ENCODE data around the gene ACSL6.
"Not testable (repeated sequence)": the region's sequence is repeated elsewhere in the genome, so short reads cannot be mapped to it uniquely, and the experiment has no call there.

The ACSL6 gene

GRCh38 chr5:131939690-131940345 lies 71.6 kb downstream of the ACSL6 start:
- DNase-seq (ENCODE audit: low read depth): no peak

- no peak for DNase-seq (ENCODE audit: low read depth)
These were observed 79.2 kb downstream of the ACSL6 start for GRCh38 chr5:131932235-131932634.

GRCh38 chr5:131928957-131929356 lies 82.5 kb downstream of the ACSL6 start:
- DNase-seq (ENCODE audit: low read depth): no peak

- DNase-seq (ENCODE audit: low read depth): no peak
These were observed 85.3 kb downstream of the ACSL6 start for GRCh38 chr5:131926168-131926567.

- DNase-seq (ENCODE audit: low read depth): no peak
These were observed 95.0 kb downstream of the ACSL6 start for GRCh38 chr5:131916481-131916880.

GRCh38 chr5:131914472-131914871 lies 97.0 kb downstream of the ACSL6 start:
- no peak for DNase-seq (ENCODE audit: low read depth)

GRCh38 chr5:131913603-131914002 lies 97.9 kb downstream of the ACSL6 start:
- no peak for DNase-seq (ENCODE audit: low read depth)

- no peak for DNase-seq (ENCODE audit: low read depth)
These were observed 104.8 kb downstream of the ACSL6 start for GRCh38 chr5:131906668-131907067.

GRCh38 chr5:131902266-131902665 lies 109.2 kb downstream of the ACSL6 start:
- DNase-seq (ENCODE audit: low read depth): not testable (repeated sequence)
